HepG2 (cell line): ENCODE data around the gene MAPK13. TPM values are rescaled to one million over a fixed set of nuclear protein-coding genes. Genes with fewer than 3 reads are reported as not detected.

Source experiments
- ARHGAP35 ChIP-seq: sonication (generic); formaldehyde crosslinking; IDR thresholded peaks from 2 replicates; pipeline ENCODE4 v1.9.0; 2022; ENCODE audit warnings: mild to moderate bottlenecking, inconsistent platforms, moderate library complexity, missing genetic modification reagents, borderline replicate concordance
- JDP2 ChIP-seq: sonication (generic); formaldehyde crosslinking; IDR thresholded peaks from 2 replicates; pipeline ENCODE4 v1.8.1; 2022; ENCODE audit warnings: missing genetic modification reagents, borderline replicate concordance
- PAWR ChIP-seq: sonication (generic); formaldehyde crosslinking; IDR thresholded peaks from 2 replicates; pipeline ENCODE4 v1.4.0; 2020; ENCODE audit warnings: missing genetic modification reagents, mild to moderate bottlenecking, borderline replicate concordance
- SIX1 ChIP-seq: sonication (generic); formaldehyde crosslinking; IDR thresholded peaks from 2 replicates; pipeline ENCODE4 v1.4.0; 2020; ENCODE audit warnings: missing genetic modification reagents, borderline replicate concordance
- SPEN ChIP-seq: sonication (generic); formaldehyde crosslinking; IDR thresholded peaks from 2 replicates; pipeline ENCODE4 v1.5.1; 2020; ENCODE audit warnings: low read depth, mild to moderate bottlenecking, missing genetic modification reagents
- YEATS4 ChIP-seq: sonication (generic); formaldehyde crosslinking; IDR thresholded peaks from 2 replicates; pipeline ENCODE4 v1.4.0; 2020; ENCODE audit warnings: missing genetic modification reagents, borderline replicate concordance
- ZBTB21 ChIP-seq: sonication (generic); formaldehyde crosslinking; IDR thresholded peaks from 2 replicates; pipeline ENCODE4 v1.4.0; 2020; ENCODE audit warnings: missing genetic modification reagents
- ZFP36L1 ChIP-seq: sonication (generic); formaldehyde crosslinking; IDR thresholded peaks from 2 replicates; pipeline ENCODE4 v1.8.0; 2022; ENCODE audit warnings: mild to moderate bottlenecking, missing genetic modification reagents, moderate library complexity
- ZKSCAN8 ChIP-seq: IDR thresholded peaks from 2 replicates; pipeline ENCODE4 v1.6.1; 2016; ENCODE audit warnings: borderline replicate concordance, missing genetic modification reagents, missing compliant biosample characterization
- ZNF354B ChIP-seq: sonication (generic); formaldehyde crosslinking; IDR thresholded peaks from 2 replicates; pipeline ENCODE4 v1.8.0; 2022; ENCODE audit warnings: mild to moderate bottlenecking, missing genetic modification reagents
- ZNF570 ChIP-seq: sonication (generic); formaldehyde crosslinking; IDR thresholded peaks from 2 replicates; pipeline ENCODE4 v1.4.0; 2020; ENCODE audit warnings: mild to moderate bottlenecking, missing genetic modification reagents, borderline replicate concordance
- polyA plus RNA-seq, 8 experiments: library from polyadenylated mRNA; depleted of rRNA in 3 of 8; stranded (reverse) in 7 of 8; unstranded in 1 of 8; fragments of >200 nt; fragmentation: Illumina TruSeq in 4 of 8; extraction: Trizol in 4 of 8; gene quantifications; 2 replicates each; pipeline versions ENCODE4 v1.2.1 to v1.2.3, GENCODE V29; 2011 to 2016; ENCODE audit warnings: low read depth in 4 of 8, missing spikeins in 1 of 8, mixed read lengths in 1 of 8; ENCODE audit not compliant: insufficient read depth in 1 of 8
- total RNA-seq, 5 experiments: library from RNA; depleted of rRNA; stranded (reverse); fragments of >200 nt; fragmentation: Illumina TruSeq; extraction: Trizol; gene quantifications; 2 replicates each; pipeline ENCODE4 v1.2.3, GENCODE V29; 2016; ENCODE audit warnings: low read depth in 1 of 5
- TF ChIP-seq, protein P1 (sequence below): sonication (generic); formaldehyde crosslinking; IDR thresholded peaks from 2 replicates; pipeline ENCODE4 v1.5.1; 2020; ENCODE audit warnings: mild to moderate bottlenecking, missing genetic modification reagents, borderline replicate concordance
- TF ChIP-seq, protein P2 (sequence below): sonication (generic); formaldehyde crosslinking; IDR thresholded peaks from 2 replicates; pipeline ENCODE4 v1.4.0; 2020; ENCODE audit warnings: missing genetic modification reagents
- TF ChIP-seq, protein P3 (sequence below): sonication (generic); formaldehyde crosslinking; IDR thresholded peaks from 2 replicates; pipeline ENCODE4 v1.8.0; 2022; ENCODE audit warnings: mild to moderate bottlenecking, missing genetic modification reagents, moderate library complexity
- TF ChIP-seq, protein P4 (sequence below): sonication (generic); formaldehyde crosslinking; IDR thresholded peaks from 2 replicates; pipeline ENCODE4 v1.8.1; 2022; ENCODE audit warnings: mild to moderate bottlenecking, missing genetic modification reagents
- TF ChIP-seq, protein P5 (sequence below): fragments of 450-650 bp; IDR thresholded peaks from 2 replicates; pipeline ENCODE4 v1.6.1; 2017; ENCODE audit warnings: mild to moderate bottlenecking
- TF ChIP-seq, protein P6 (sequence below): sonication (generic); formaldehyde crosslinking; IDR thresholded peaks from 2 replicates; pipeline ENCODE4 v1.4.0; 2020; ENCODE audit warnings: mild to moderate bottlenecking, missing genetic modification reagents

MAPK13 gene
- total and polyA plus RNA-seq, 2 of the 13 experiments (the other 11 are each of a cell fraction or from before 2014, with no cell fraction given) = 12.7 to 43.4 TPM

DNA sequence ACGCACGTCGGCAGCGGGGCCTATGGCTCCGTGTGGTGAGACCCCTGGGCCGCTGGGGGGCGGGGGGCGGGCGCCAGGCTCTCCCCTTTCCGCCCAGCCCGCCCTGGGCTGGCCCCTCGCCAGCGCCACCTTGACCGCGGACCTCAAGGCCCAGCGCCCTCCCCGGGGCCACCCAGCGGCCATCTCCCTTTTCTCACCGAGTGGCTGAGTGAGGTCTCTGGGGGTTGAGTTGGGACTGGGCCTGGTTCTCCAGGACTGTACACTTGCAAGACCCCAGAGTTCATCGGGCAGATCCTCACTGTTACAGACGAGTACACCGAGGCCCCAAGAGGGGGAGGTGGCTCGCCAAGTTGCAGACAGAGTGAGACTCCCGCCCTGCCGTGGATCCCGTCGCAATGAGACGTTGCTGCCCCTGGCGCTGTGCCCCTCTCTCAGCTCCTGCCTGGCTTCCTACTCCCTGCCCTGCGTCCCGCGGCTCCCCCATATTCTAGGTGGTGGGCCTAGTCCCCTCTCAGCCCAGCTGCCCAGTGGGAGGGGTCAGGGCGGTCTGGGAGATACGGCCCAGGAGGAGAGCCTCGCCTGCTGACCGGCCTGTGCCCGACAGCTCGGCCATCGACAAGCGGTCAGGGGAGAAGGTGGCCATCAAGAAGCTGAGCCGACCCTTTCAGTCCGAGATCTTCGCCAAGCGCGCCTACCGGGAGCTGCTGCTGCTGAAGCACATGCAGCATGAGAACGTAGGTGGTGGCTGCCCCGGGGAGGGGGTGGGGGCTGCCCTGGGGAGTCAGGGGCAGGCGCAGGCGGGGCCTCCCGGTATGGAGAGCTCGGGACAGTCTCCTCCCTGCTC, 576 bp downstream of the MAPK13 start (continued):
- TF ChIP-seq, protein P1, sequence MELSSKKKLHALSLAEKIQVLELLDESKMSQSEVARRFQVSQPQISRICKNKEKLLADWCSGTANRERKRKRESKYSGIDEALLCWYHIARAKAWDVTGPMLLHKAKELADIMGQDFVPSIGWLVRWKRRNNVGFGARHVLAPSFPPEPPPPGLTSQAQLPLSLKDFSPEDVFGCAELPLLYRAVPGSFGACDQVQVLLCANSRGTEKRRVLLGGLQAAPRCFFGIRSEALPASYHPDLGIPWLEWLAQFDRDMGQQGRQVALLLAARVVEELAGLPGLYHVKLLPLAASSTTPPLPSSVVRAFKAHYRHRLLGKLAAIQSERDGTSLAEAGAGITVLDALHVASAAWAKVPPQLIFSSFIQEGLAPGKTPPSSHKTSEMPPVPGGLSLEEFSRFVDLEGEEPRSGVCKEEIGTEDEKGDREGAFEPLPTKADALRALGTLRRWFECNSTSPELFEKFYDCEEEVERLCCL = peak; percentile 96
- TF ChIP-seq PAWR (CRISPR knock-in tag) (0 out of 2 replicates have a peak, but pooled peaks have one; percentile 87), ZBTB21 (no peak), YEATS4 (CRISPR knock-in tag) (peak; percentile 69; the same call in 1 of the 2 replicates), ZNF354B (peak; percentile 77; the same call in 1 of the 2 replicates), SIX1 (peak; percentile 14; the same call in 1 of the 2 replicates), ZFP36L1 (no peak), SPEN (CRISPR knock-in tag) (peak; percentile 64; the same call in 1 of the 2 replicates), ARHGAP35 (CRISPR knock-in tag) (no peak; the same call in 1 of the 2 replicates), ZNF570 (peak; percentile 45; the same call in 1 of the 2 replicates), ZKSCAN8 (no peak), JDP2 (CRISPR knock-in tag) (no peak)
- TF ChIP-seq, protein P2, sequence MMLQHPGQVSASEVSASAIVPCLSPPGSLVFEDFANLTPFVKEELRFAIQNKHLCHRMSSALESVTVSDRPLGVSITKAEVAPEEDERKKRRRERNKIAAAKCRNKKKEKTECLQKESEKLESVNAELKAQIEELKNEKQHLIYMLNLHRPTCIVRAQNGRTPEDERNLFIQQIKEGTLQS (CRISPR knock-in tag) = no peak; the same call in 1 of the 2 replicates
- TF ChIP-seq, protein P3, sequence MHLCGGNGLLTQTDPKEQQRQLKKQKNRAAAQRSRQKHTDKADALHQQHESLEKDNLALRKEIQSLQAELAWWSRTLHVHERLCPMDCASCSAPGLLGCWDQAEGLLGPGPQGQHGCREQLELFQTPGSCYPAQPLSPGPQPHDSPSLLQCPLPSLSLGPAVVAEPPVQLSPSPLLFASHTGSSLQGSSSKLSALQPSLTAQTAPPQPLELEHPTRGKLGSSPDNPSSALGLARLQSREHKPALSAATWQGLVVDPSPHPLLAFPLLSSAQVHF = no peak
- TF ChIP-seq, protein P4, sequence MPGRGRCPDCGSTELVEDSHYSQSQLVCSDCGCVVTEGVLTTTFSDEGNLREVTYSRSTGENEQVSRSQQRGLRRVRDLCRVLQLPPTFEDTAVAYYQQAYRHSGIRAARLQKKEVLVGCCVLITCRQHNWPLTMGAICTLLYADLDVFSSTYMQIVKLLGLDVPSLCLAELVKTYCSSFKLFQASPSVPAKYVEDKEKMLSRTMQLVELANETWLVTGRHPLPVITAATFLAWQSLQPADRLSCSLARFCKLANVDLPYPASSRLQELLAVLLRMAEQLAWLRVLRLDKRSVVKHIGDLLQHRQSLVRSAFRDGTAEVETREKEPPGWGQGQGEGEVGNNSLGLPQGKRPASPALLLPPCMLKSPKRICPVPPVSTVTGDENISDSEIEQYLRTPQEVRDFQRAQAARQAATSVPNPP (CRISPR knock-in tag) = peak; percentile 52; the same call in 1 of the 2 replicates
- TF ChIP-seq, protein P5, sequence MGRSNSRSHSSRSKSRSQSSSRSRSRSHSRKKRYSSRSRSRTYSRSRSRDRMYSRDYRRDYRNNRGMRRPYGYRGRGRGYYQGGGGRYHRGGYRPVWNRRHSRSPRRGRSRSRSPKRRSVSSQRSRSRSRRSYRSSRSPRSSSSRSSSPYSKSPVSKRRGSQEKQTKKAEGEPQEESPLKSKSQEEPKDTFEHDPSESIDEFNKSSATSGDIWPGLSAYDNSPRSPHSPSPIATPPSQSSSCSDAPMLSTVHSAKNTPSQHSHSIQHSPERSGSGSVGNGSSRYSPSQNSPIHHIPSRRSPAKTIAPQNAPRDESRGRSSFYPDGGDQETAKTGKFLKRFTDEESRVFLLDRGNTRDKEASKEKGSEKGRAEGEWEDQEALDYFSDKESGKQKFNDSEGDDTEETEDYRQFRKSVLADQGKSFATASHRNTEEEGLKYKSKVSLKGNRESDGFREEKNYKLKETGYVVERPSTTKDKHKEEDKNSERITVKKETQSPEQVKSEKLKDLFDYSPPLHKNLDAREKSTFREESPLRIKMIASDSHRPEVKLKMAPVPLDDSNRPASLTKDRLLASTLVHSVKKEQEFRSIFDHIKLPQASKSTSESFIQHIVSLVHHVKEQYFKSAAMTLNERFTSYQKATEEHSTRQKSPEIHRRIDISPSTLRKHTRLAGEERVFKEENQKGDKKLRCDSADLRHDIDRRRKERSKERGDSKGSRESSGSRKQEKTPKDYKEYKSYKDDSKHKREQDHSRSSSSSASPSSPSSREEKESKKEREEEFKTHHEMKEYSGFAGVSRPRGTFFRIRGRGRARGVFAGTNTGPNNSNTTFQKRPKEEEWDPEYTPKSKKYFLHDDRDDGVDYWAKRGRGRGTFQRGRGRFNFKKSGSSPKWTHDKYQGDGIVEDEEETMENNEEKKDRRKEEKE = no peak
- TF ChIP-seq, protein P6, sequence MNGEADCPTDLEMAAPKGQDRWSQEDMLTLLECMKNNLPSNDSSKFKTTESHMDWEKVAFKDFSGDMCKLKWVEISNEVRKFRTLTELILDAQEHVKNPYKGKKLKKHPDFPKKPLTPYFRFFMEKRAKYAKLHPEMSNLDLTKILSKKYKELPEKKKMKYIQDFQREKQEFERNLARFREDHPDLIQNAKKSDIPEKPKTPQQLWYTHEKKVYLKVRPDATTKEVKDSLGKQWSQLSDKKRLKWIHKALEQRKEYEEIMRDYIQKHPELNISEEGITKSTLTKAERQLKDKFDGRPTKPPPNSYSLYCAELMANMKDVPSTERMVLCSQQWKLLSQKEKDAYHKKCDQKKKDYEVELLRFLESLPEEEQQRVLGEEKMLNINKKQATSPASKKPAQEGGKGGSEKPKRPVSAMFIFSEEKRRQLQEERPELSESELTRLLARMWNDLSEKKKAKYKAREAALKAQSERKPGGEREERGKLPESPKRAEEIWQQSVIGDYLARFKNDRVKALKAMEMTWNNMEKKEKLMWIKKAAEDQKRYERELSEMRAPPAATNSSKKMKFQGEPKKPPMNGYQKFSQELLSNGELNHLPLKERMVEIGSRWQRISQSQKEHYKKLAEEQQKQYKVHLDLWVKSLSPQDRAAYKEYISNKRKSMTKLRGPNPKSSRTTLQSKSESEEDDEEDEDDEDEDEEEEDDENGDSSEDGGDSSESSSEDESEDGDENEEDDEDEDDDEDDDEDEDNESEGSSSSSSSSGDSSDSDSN (CRISPR knock-in tag) = peak; percentile 88
